Retinal pigment epithelial cell (primary cell): ENCODE measurements around the gene FAM210A.
"Not testable (repeated sequence)": the region's sequence is repeated elsewhere in the genome, so short reads cannot be mapped to it uniquely, and the experiment has no call there.

Experiments
- DNase-seq: peaks from one replicate; pipeline ENCODE4 v3.0.0-alpha.2; 2010; ENCODE audit warnings: low read depth
- H3K4me3 ChIP-seq: 2 replicates; pipeline ENCODE4 v1.5.1; 2011; ENCODE audit warnings: mild to moderate bottlenecking, low read length, control low read depth, moderate library complexity
- CTCF ChIP-seq: conservative IDR thresholded peaks from 2 replicates; pipeline ENCODE4 v1.5.1; 2011; ENCODE audit warnings: low read depth, low read length, control low read depth, inconsistent platforms

Gene FAM210A

GRCh38 chr18:13756261-13756660 lies 29.9 kb upstream of the FAM210A start:
- no peak overlapping the region for H3K4me3 ChIP-seq
- no peak for DNase-seq
- no peak for TF ChIP-seq CTCF

- DNase-seq, H3K4me3 ChIP-seq: not testable (repeated sequence)
These were observed 25.2 kb upstream of the FAM210A start for GRCh38 chr18:13751599-13751998.

GRCh38 chr18:13746633-13747032 lies 20.3 kb upstream of the FAM210A start:
- TF ChIP-seq CTCF = no peak
- no peak for DNase-seq

GRCh38 chr18:13745696-13746095 lies 19.3 kb upstream of the FAM210A start:
- H3K4me3 ChIP-seq = no peak overlapping the region
- TF ChIP-seq CTCF = no peak

More at GRCh38 chr18:13746633-13747032, 20.3 kb upstream of the FAM210A start:
- no peak overlapping the region for H3K4me3 ChIP-seq

GRCh38 chr18:13735681-13736080 lies 9.3 kb upstream of the FAM210A start:
- H3K4me3 ChIP-seq = no peak overlapping the region
- DNase-seq = no peak
- TF ChIP-seq CTCF = no peak

More at GRCh38 chr18:13745696-13746095, 19.3 kb upstream of the FAM210A start:
- no peak for DNase-seq

GRCh38 chr18:13730481-13730880 lies 4.1 kb upstream of the FAM210A start:
- no peak for TF ChIP-seq CTCF
- H3K4me3 ChIP-seq = no peak overlapping the region
- DNase-seq = no peak

GRCh38 chr18:13726972-13727331 lies 594 bp upstream of the FAM210A start:
- no peak for TF ChIP-seq CTCF
- peak; percentile 55 for DNase-seq
- H3K4me3 ChIP-seq = peak overlapping the region; percentile 94
